IMR-90 (cell line): Measurements from ENCODE around the gene CCNI.

Experiments used
- RFX5 ChIP-seq: IDR thresholded peaks from 2 replicates; pipeline ENCODE4 v1.8.0; 2012; ENCODE audit warnings: low read depth, mild to moderate bottlenecking, low read length, moderate library complexity
- TF ChIP-seq, protein P1 (sequence below): conservative IDR thresholded peaks from 2 replicates; pipeline ENCODE4 v1.5.1; 2012; ENCODE audit warnings: mild to moderate bottlenecking, low read depth, low read length, improper control_type of control experiment

DNA sequence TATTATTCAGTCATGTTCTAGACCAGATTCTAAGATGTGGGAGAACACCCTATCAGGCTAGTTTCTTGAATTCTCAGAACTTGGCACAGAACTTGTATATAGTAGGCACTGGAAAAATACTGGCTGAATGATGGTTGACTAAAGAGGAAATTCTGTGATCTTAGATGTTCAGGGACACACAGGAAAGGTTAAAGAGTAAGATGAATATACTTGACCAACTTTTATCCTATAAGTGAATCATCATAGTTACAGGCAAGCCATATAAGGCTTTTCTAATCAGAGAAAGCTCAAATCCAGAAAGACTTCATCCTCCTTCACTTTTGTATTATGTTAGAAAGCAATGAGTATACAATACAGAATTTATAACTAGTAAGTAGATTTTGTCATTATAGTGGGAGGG, 72.4 kb downstream of the CCNI start:
- TF ChIP-seq, protein P1, sequence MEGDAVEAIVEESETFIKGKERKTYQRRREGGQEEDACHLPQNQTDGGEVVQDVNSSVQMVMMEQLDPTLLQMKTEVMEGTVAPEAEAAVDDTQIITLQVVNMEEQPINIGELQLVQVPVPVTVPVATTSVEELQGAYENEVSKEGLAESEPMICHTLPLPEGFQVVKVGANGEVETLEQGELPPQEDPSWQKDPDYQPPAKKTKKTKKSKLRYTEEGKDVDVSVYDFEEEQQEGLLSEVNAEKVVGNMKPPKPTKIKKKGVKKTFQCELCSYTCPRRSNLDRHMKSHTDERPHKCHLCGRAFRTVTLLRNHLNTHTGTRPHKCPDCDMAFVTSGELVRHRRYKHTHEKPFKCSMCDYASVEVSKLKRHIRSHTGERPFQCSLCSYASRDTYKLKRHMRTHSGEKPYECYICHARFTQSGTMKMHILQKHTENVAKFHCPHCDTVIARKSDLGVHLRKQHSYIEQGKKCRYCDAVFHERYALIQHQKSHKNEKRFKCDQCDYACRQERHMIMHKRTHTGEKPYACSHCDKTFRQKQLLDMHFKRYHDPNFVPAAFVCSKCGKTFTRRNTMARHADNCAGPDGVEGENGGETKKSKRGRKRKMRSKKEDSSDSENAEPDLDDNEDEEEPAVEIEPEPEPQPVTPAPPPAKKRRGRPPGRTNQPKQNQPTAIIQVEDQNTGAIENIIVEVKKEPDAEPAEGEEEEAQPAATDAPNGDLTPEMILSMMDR = no peak
- no peak for TF ChIP-seq RFX5
